Subcutaneous abdominal adipose tissue (tissue), 5 donors: ENCODE results near the gene COPS3.

Experiments
- H3K27ac ChIP-seq: one replicate; pipeline ENCODE4 v1.7.0; 2013; ENCODE audit warnings: low read depth, mild to moderate bottlenecking, inconsistent platforms, low read length, moderate library complexity
- H3K27me3 ChIP-seq, 5 donors: one replicate each; pipeline ENCODE4 v1.7.0; 2013; ENCODE audit warnings: low read length in 5 of 5, inconsistent platforms in 1 of 5; ENCODE audit not compliant: control insufficient read depth in 5 of 5, insufficient read depth in 4 of 5
- H3K36me3 ChIP-seq, 5 donors: one replicate each; pipeline ENCODE4 v1.7.0; 2013; ENCODE audit warnings: low read length in 5 of 5; ENCODE audit not compliant: control insufficient read depth in 5 of 5, insufficient read depth in 5 of 5
- H3K4me1 ChIP-seq, 5 donors: one replicate each; pipeline ENCODE4 v1.7.0; 2013; ENCODE audit warnings: low read length in 5 of 5, mild to moderate bottlenecking in 3 of 5, moderate library complexity in 1 of 5; ENCODE audit not compliant: control insufficient read depth in 5 of 5, insufficient read depth in 5 of 5
- H3K4me3 ChIP-seq, 5 donors: one replicate each; pipeline ENCODE4 v1.7.0; 2013; ENCODE audit warnings: low read length in 5 of 5, low read depth in 1 of 5
- H3K9ac ChIP-seq, 5 donors: one replicate each; pipeline ENCODE4 v1.7.0; 2013; ENCODE audit warnings: low read length in 5 of 5, mild to moderate bottlenecking in 4 of 5, moderate library complexity in 3 of 5
- H3K9me3 ChIP-seq, 5 donors: one replicate each; pipeline ENCODE4 v1.7.0; 2013; ENCODE audit warnings: low read length in 5 of 5; ENCODE audit not compliant: control insufficient read depth in 5 of 5
- donor health status: healthy.
- donor health status: healthy.
- donor health status: healthy.
- donor health status: healthy.
- donor health status: healthy.

COPS3 gene

DNA sequence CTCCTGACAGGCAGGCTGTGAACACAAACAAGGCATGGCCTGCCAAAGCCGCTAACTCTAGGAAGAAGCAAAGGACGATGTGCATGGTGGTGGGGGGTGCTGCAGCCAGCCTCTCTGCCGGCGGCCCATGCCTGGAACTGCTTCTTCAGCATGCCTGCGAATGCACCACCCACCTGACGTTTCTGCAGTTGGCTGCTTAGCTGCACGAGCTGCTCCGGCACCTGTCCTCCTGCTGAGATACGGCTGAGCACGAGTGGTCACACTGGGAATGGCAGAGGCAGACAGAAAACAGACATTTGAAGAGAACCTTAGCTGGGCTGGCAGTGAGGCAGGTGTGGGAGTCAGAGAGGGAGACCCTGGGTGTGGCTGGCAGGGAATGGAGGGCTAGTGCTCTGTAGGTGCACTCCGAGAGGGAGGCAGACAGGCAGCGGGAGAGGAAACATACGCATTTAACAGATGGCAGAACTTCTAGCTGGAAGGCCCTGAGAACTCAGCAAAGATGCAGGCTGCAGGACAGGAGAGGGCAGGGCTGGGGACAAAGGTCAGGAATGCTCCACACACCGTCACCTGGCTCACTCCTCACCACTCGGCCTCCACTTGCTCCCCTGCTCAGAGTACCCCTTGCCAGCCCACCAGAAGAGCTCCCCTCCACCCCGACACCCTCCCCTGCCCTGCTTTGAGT, 49.3 kb downstream of the COPS3 start:
- peaks cover 0 to 62% (median 57%) of the 10 kb centered on the region in 5 donors for H3K36me3 ChIP-seq
- no peak overlapping the region for H3K9ac ChIP-seq
- H3K4me1 ChIP-seq = peaks cover 5 to 47% (median 35%) of the 10 kb centered on the region in 5 donors
- H3K4me3 ChIP-seq = no peak overlapping the region
- H3K27me3 ChIP-seq = no peaks in the 10 kb centered on the region
- no peaks in the 10 kb centered on the region for H3K9me3 ChIP-seq
- H3K27ac ChIP-seq = no peak overlapping the region

DNA sequence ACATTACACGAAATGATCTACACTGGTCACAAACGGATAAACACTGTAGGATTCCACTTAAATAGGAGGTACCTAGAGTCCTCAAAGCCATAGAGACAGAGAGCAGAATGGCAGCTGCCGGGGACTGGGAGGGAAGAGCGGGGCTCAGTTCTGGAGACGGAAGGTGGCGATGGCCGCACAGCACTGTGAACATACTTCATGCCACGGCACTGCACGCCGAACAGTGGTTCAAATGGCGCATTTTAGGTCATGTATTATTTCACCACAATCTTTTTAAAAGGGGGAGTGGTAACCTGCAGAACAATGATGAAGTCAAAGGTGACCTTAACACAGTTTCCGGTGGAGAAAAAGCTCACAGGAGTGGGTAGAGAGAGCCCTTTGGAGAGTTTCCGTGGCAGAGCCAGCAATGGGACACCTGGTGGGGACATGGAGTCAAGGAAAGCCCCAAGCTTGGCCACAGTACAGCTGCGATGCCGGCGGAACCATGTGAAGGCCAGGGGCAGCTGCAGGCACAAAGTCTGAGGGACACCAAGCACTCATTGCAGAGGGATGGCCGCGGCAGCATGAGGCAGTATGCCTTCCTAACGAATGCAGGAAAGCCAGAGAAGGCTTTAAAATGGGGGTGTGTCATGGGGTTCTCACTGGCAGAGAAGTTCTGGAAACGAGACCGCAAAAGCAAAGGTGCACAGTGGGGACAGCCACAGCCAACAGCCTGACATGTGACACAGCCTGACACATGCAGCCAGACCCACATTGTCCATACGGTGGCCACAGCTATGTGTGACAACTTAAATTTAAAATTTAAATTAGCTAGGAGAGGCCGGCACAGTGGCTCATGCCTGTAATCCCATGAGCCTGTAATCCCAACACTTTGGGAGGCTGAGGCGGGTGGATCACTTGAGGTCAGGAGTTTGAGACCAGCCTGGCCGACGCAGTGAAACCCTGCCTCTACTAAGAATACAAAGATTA, 51.3 kb downstream of the COPS3 start:
- peaks cover 0 to 82% (median 78%) of the 10 kb centered on the region in 5 donors for H3K36me3 ChIP-seq
- peaks cover 0 to 29% (median 19%) of the 10 kb centered on the region in 5 donors for H3K4me1 ChIP-seq
- H3K4me3 ChIP-seq = no peak overlapping the region
- no peaks in the 10 kb centered on the region for H3K9me3 ChIP-seq
- no peaks in the 10 kb centered on the region for H3K27me3 ChIP-seq
- no peak overlapping the region for H3K27ac ChIP-seq
- no peak overlapping the region for H3K9ac ChIP-seq

DNA sequence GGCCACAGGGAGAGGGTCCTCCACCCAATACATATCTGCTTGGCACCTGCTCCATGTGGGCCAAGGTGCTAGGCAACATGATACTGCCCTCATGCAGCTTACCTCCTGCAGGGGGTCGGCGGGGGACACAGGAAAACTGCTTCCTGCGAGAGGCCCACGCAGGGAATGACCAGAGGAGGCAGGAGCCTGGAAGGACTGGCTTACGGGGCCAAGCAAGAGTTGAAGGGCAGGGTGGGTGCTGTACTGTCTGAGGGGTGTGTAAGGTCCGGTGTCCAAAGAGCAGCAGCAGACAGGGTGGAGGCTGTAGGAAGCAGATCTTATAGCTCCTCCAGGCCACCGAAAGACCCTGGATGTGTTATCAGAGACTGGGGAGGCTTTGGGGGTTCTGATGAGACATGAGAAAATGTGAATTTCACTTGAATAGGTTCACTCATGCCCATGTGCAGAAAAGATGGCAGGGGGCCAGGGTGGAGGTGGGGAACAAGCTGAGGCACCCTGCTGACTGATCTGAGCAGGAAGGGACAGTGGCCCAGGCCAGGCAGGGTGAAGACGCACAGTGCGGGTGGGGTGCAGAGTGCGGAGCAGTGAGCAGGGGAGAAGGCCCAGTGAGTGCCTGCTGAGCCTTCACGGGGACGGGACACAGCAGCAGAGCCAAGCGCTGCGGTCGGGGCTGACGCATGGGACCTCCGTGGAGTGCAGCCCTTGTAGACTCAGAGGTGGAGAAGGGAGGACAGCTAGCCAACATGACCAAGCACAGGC, 52.3 kb downstream of the COPS3 start:
- Histone ChIP-seq H3K9me3 (no peaks in the 10 kb centered on the region), H3K27ac (peak overlapping the region; percentile 2), H3K27me3 (no peaks in the 10 kb centered on the region), H3K4me3 (no peak overlapping the region), H3K9ac (no peak overlapping the region), H3K4me1 (peaks cover 0 to 23% (median 13%) of the 10 kb centered on the region in 5 donors), H3K36me3 (peaks cover 0 to 92% (median 88%) of the 10 kb centered on the region in 5 donors)

DNA sequence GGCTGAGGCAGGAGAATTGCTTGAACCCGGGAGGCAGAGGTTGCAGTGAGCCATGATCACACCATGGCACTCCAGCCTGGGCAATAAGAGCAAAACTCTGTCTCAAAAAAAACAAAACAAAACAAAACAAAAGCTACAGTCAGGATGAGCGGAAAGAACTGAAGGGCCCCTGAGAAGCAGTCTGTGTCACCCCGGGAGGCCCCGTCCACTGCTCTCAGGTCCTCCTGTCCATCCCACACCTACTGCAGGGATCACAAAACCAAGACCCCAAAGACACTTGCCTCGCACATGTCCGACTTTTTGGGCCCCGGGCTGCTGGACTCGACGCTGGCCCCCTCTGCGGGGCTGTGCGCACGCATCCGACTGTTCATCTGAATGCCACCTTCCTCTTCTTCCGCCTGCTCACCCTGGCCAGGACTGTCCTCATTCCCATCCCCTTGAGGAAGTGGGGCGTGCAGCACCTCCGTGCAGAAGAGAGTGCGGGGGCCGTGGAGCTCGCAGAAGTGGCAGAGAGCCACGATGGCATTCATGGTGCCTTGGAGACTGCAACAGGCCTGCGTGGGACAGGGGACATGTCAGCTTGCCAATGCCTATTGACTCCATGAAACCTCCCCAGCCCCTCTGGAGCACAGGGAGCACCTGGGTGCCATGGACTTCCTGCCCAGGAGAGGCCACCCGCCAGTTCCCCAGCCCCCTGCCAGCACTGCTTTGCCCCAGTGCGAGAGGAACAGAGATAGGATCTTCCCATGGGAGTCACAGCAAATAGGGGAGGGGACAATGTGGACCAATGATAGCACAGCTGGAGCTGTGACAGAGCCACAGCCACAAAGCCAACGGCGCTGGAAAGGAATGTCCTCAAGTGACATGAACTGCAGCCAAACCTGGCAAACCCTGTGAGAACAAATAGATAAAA, 53.2 kb downstream of the COPS3 start:
- H3K9me3 ChIP-seq = no peaks in the 10 kb centered on the region
- no peak overlapping the region for H3K9ac ChIP-seq
- no peaks in the 10 kb centered on the region for H3K27me3 ChIP-seq
- peak overlapping the region in 1 of 5 donors; percentile 12 for H3K4me3 ChIP-seq
- peak overlapping the region; percentile 2 for H3K27ac ChIP-seq
- peaks cover 0 to 100% (median 96%) of the 10 kb centered on the region in 5 donors for H3K36me3 ChIP-seq
- peaks cover 0 to 21% (median 13%) of the 10 kb centered on the region in 5 donors for H3K4me1 ChIP-seq

DNA sequence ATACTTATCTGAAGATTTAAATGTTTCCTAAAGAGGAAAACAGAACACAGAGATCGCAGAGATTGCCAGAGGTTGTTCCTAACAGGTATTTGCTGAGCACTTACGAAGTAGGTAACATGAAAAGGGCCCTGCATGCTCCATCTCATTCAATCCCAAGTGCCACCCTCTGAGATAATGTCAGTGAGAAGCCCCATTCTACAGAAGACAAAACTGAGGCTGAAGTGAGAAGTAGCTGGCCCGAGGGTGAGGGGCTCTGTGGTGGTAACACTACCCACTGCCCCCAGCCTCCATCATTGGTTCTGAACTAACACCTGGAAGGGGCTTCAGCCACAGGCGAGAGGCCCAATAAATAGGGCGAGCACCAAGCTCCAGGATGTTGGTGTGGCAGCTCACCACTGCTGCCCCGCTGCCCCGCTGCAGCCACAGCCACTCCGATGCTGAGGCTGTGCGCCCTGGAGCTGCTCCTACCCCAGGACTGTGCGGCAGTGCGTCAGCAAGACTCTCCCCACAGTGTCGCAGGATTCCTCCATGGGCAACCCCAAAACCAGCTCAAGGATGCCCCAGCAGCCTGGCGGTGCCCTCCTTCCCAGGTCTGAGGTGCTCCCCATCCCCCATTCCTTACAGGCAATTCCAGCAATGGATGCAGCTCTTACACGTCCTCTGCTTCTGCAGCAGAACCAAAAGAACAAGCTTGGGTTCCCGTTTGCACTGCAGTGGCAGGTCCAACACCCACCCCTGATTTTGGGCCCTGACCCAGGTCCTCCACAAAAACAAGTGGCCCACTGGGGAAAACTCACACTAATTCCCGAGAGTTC, 54.4 kb downstream of the COPS3 start:
- H3K36me3 ChIP-seq = peaks cover 0 to 100% (median 96%) of the 10 kb centered on the region in 5 donors

DNA sequence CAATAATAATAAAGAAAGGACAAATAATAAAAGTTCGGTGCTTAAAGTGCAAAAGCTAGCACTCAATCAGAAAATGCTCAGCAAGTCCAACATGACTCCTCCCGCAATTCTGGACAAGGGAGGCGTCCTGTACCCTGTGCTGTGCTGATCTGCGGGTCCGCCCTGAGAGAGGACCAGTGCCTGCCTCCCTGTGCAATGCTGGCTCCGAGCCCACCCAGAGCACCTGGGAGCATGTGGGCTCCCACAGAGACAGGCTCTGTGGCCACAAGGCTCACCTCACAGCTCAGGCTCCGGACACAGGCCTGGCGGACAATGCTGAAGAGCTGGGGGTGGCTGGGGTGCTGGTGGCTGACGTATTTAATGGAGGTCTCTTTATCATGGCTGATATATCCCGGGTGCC, 55.1 kb downstream of the COPS3 start:
- Histone ChIP-seq H3K4me1 (peaks cover 0 to 17% (median 13%) of the 10 kb centered on the region in 5 donors), H3K27me3 (no peaks in the 10 kb centered on the region), H3K27ac (no peak overlapping the region), H3K36me3 (peaks cover 0 to 100% (median 97%) of the 10 kb centered on the region in 5 donors), H3K4me3 (no peak overlapping the region), H3K9ac (no peak overlapping the region), H3K9me3 (no peaks in the 10 kb centered on the region)

More for the DNA sequence above, 54.4 kb downstream of the COPS3 start:
- no peak overlapping the region for H3K4me3 ChIP-seq
- no peaks in the 10 kb centered on the region for H3K9me3 ChIP-seq
- no peak overlapping the region for H3K9ac ChIP-seq
- H3K4me1 ChIP-seq = peaks cover 0 to 17% (median 13%) of the 10 kb centered on the region in 5 donors
- H3K27me3 ChIP-seq = no peaks in the 10 kb centered on the region
- H3K27ac ChIP-seq = no peak overlapping the region

DNA sequence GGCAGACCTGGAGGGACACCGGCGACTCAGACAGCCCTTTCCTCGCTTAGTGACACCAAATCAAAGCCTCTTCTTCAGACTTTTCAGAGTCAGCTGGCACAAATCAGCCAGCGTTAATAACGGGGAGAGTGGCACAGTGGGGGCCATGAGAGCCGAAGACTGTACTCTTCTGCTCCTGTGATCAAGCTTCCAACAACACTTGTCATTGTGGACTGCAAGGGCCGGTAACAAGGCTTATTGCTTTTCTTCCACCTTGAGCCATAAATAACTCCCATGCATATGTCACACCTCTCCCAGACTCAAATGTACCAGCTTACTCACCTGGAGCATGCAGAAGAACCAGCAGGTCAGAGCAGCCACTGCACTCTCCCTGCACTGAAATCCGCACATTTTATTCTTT, 56.9 kb downstream of the COPS3 start:
- H3K27ac ChIP-seq = no peak overlapping the region
- H3K27me3 ChIP-seq = no peaks in the 10 kb centered on the region
- H3K36me3 ChIP-seq = peaks cover 0 to 100% (median 95%) of the 10 kb centered on the region in 5 donors
- H3K4me3 ChIP-seq = no peak overlapping the region
- no peaks in the 10 kb centered on the region for H3K9me3 ChIP-seq
- H3K9ac ChIP-seq = no peak overlapping the region
- H3K4me1 ChIP-seq = peaks cover 0 to 16% (median 13%) of the 10 kb centered on the region in 5 donors

DNA sequence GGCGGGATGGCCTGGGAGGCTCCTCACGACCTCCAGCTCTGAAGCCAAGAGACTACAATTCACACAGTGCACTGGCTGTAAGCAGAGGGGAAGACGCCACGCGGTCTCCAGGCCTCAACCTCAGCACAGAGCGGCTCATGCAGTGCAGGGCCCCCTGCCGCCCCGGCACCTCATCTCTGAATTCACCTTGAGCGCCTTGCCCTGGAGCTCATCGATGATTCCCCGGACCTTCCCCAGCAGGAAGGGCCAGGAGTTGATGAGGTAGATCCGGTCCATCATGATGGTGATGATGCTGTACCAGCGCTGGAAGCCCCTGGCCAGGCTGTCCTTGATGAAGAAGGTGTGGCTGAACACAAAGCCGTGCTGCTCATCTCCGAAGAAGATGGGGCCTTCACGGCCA, 57.3 kb downstream of the COPS3 start:
- Histone ChIP-seq H3K9ac (no peak overlapping the region), H3K4me3 (no peak overlapping the region), H3K27ac (no peak overlapping the region), H3K27me3 (no peaks in the 10 kb centered on the region), H3K4me1 (peaks cover 0 to 12% (median 9%) of the 10 kb centered on the region in 5 donors), H3K36me3 (peaks cover 0 to 100% (median 95%) of the 10 kb centered on the region in 5 donors), H3K9me3 (no peaks in the 10 kb centered on the region)
